ENCODE results near the gene RFTN1. TPM values are rescaled to one million over a fixed set of nuclear protein-coding genes. Genes with fewer than 3 reads are reported as not detected.

The RFTN1 gene
- total RNA-seq, 1 experiment from 2014 or later = 2.2 TPM

GRCh38 chr3:16520970-16521881 lies 7.7 kb upstream of the RFTN1 start:
- Histone ChIP-seq H3K4me1 (ENCODE audit: insufficient read depth, low read length) (no peaks in the 10 kb centered on the region; the same call in 1 of the 2 replicates), H3T11ph (ENCODE audit: low read length) (no peak overlapping the region), H3K27me3 (ENCODE audit: insufficient read depth, low read length) (no peaks in the 10 kb centered on the region), H3K4me2 (ENCODE audit: insufficient read depth, insufficient read length, low read length) (no peak overlapping the region), H3K9ac (ENCODE audit: extremely low read depth, insufficient read length, low read length) (no peak overlapping the region), H4K20me1 (ENCODE audit: control insufficient read depth, insufficient read depth, insufficient read length) (no peaks in the 10 kb centered on the region), H4K8ac (replicated peaks; ENCODE audit: insufficient read length, low read depth, low read length) (no peak overlapping the region), H3K9me3 (ENCODE audit: control insufficient read depth, low read depth, low read length) (no peaks in the 10 kb centered on the region), H2BK15ac (ENCODE audit: low read depth, low read length) (no peak overlapping the region), H2BK20ac (ENCODE audit: low read depth, low read length, poor library complexity, severe bottlenecking) (no peak overlapping the region), H2BK5ac (ENCODE audit: insufficient read length, low read length) (no peak overlapping the region), H2AFZ (ENCODE audit: low read length) (no peak overlapping the region), H2BK120ac (ENCODE audit: low read depth, low read length, poor library complexity, severe bottlenecking) (no peak overlapping the region), H3K4ac (ENCODE audit: low read depth, low read length) (no peak overlapping the region), H3K18ac (ENCODE audit: insufficient read length, low read depth, low read length) (no peak overlapping the region), H2BK12ac (ENCODE audit: insufficient read length, low read depth, low read length) (no peak overlapping the region), H3K14ac (ENCODE audit: insufficient read depth, low read length) (no peak overlapping the region; the same call in 1 of the 2 replicates), H3K79me2 (ENCODE audit: insufficient read depth, low read length) (no peaks in the 10 kb centered on the region), H3K27ac (ENCODE audit: insufficient read length, low read depth, low read length) (no peak overlapping the region), H4K5ac (ENCODE audit: insufficient read length, low read depth, low read length) (no peak overlapping the region), H2AK5ac (ENCODE audit: insufficient read length, low read length) (no peak overlapping the region), H4K91ac (ENCODE audit: insufficient read length, low read depth, low read length) (no peak overlapping the region), H3K23me2 (ENCODE audit: insufficient read length, low read depth, low read length, poor library complexity, severe bottlenecking) (no peaks in the 10 kb centered on the region), H3K23ac (ENCODE audit: insufficient read length, low read depth, low read length) (no peak overlapping the region), H3K79me1 (ENCODE audit: insufficient read depth, low read depth, low read length, poor library complexity, severe bottlenecking) (no peaks in the 10 kb centered on the region), H3K56ac (ENCODE audit: insufficient read length, low read depth, low read length) (no peak overlapping the region)
- no peak for TF ChIP-seq CTCF (conservative IDR thresholded peaks at IDR 0.05)
- Mint-ChIP-seq H3K4me1 (peaks cover 16 to 18% of the 10 kb centered on the region in 2 experiments), H3K27ac (no peak overlapping the region), H3K4me3 (no peak overlapping the region), H3K9me3 (peaks cover 0 to 3% of the 10 kb centered on the region in 2 experiments; a peak in 1 of 5 replicates), H3K27me3 (ENCODE audit: low read depth) (peaks cover 6% of the 10 kb centered on the region), H3K36me3 (ENCODE audit: insufficient read depth in 1 of 3, low read depth in 3 of 3) (no peaks in the 10 kb centered on the region)
- DNase-seq = no peak
- WGBS (ENCODE audit: extremely low coverage, insufficient read length, low lambda C conversion rate) = no CpG with 5 or more reads among the region's 5 CpGs
